Measurements from ENCODE around the gene LMBR1.

LMBR1 gene

DNA sequence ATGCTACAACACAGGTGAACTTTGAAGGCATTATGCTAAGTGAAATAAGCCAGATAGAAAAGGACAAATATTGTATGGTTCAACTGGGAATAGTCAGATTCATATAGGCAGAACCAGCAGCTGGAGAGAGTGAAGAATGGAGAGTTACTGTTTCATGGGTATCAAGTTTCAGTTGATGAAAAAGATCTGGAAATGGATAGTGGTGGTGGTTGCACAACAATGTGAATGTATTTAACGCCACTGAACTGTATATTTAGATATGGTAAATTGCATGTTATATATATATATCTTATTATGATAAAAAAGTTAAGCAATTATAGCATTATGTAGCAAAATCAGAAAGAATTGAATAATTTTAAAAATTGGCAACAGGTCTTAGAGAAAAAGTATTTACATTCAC is 3.9 kb downstream of the LMBR1 start:
- H3K4me1 ChIP-seq (ENCODE audit: control insufficient read depth, low read length): peaks cover 13% of the 10 kb centered on the region
- H4K20me1 ChIP-seq (ENCODE audit: control insufficient read depth, insufficient read depth, low read depth, low read length): peaks cover 20% of the 10 kb centered on the region
- H3K9me2 ChIP-seq (replicated peaks; ENCODE audit: control insufficient read depth, low read length): no peaks in the 10 kb centered on the region
- H3K27ac ChIP-seq (ENCODE audit: low read depth, low read length): no peak overlapping the region
- no peak for TF ChIP-seq EZH2phosphoT487 (IDR thresholded peaks at IDR 0.05; ENCODE audit: borderline replicate concordance, low read length)
- TF ChIP-seq, protein P1, sequence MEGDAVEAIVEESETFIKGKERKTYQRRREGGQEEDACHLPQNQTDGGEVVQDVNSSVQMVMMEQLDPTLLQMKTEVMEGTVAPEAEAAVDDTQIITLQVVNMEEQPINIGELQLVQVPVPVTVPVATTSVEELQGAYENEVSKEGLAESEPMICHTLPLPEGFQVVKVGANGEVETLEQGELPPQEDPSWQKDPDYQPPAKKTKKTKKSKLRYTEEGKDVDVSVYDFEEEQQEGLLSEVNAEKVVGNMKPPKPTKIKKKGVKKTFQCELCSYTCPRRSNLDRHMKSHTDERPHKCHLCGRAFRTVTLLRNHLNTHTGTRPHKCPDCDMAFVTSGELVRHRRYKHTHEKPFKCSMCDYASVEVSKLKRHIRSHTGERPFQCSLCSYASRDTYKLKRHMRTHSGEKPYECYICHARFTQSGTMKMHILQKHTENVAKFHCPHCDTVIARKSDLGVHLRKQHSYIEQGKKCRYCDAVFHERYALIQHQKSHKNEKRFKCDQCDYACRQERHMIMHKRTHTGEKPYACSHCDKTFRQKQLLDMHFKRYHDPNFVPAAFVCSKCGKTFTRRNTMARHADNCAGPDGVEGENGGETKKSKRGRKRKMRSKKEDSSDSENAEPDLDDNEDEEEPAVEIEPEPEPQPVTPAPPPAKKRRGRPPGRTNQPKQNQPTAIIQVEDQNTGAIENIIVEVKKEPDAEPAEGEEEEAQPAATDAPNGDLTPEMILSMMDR (IDR thresholded peaks at IDR 0.05; ENCODE audit: low read depth, low read length, poor library complexity, severe bottlenecking): no peak
- 0 out of 2 replicates have a peak, but pooled peaks cover 2% of the 10 kb centered on the region for H3F3A ChIP-seq (ENCODE audit: control insufficient read depth, insufficient read depth)
- peaks cover 36% of the 10 kb centered on the region for H3K36me3 ChIP-seq (ENCODE audit: control insufficient read depth, low read length)
- H3K4me2 ChIP-seq (ENCODE audit: low read length): no peak overlapping the region
- no peak overlapping the region for H3K4me3 ChIP-seq (ENCODE audit: low read length)
- H3K9me3 ChIP-seq (ENCODE audit: control insufficient read depth, insufficient read depth, low read length): no peaks in the 10 kb centered on the region
- H3K27me3 ChIP-seq (ENCODE audit: control insufficient read depth, low read length): no peaks in the 10 kb centered on the region
- H3K79me2 ChIP-seq (ENCODE audit: control insufficient read depth, low read length): peaks cover 85% of the 10 kb centered on the region

DNA sequence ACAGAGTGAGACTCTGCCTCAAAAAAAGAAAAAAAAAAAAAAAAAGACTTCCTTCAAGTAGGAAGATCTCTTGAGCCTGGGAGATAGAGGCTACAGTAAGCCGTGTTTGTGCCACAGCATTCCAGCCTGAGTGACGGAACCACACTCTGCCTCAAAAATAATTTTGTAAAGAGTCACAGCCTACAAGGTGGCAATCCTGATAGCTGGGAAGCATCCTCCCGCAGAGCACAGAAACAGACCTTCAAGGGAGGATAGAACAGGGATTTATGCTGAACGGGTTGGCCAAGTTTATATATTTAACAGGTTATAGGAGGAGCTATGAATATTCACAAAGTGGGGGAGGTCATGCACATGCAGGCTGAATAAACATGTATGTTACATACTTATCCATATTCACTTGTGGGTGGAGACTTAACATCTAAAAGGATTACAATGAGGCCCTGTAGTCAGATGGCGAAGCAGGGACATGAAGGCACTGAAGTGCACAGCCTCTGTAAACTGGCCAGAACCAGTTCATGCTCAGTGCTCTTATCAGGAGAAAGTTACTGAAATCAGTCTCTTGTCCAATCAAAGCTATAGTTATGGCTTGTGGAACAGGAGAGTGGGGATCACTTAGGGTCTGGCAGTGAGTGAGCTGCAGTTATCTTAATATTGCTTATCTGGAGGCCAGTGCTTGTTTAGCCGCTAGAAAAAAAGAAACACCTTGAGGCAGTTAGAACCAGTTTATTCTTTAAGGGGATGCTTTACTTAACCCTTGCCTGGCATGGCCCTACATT is 6.8 kb downstream of the LMBR1 start:
- Histone ChIP-seq H3K9me3 (ENCODE audit: control insufficient read depth, insufficient read depth, low read length) (no peaks in the 10 kb centered on the region), H3K4me2 (ENCODE audit: low read length) (no peak overlapping the region), H3K79me2 (ENCODE audit: control insufficient read depth, low read length) (peaks cover 99% of the 10 kb centered on the region), H3K27ac (ENCODE audit: low read depth, low read length) (no peak overlapping the region), H3K4me1 (ENCODE audit: control insufficient read depth, low read length) (peaks cover 6% of the 10 kb centered on the region), H3K36me3 (ENCODE audit: control insufficient read depth, low read length) (peaks cover 36% of the 10 kb centered on the region), H3K4me3 (ENCODE audit: low read length) (no peak overlapping the region), H3K9me2 (replicated peaks; ENCODE audit: control insufficient read depth, low read length) (no peaks in the 10 kb centered on the region), H3K27me3 (ENCODE audit: control insufficient read depth, low read length) (no peaks in the 10 kb centered on the region), H3F3A (ENCODE audit: control insufficient read depth, insufficient read depth) (0 out of 2 replicates have a peak, but pooled peaks cover 2% of the 10 kb centered on the region), H4K20me1 (ENCODE audit: control insufficient read depth, insufficient read depth, low read depth, low read length) (peaks cover 15% of the 10 kb centered on the region; the same call in 1 of the 2 replicates)
- TF ChIP-seq, protein P1 (IDR thresholded peaks at IDR 0.05; ENCODE audit: low read depth, low read length, poor library complexity, severe bottlenecking): no peak
- TF ChIP-seq EZH2phosphoT487 (IDR thresholded peaks at IDR 0.05; ENCODE audit: borderline replicate concordance, low read length): no peak

DNA sequence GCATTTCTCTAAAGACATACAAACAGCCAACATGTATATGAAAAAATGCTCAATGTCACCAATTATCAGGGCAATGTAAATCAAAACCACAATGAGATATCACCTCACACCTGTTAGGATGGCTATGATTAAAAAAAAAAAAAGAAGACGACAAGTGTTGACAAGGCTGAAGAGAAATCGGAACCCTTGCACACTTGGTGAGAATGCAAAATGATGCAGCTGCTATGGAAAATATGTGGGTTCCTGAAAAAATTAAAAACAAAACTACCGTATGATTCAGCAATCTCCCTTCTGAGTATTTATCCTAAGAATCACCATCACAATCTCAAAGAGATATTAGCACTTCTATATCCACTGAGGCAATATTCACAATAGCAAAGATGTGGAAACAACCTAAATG is 11.3 kb downstream of the LMBR1 start:
- Histone ChIP-seq H3K27ac (ENCODE audit: low read depth, low read length) (no peak overlapping the region), H3K36me3 (ENCODE audit: control insufficient read depth, low read length) (peaks cover 27% of the 10 kb centered on the region), H3K27me3 (ENCODE audit: control insufficient read depth, low read length) (no peaks in the 10 kb centered on the region), H4K20me1 (ENCODE audit: control insufficient read depth, insufficient read depth, low read depth, low read length) (peaks cover 12% of the 10 kb centered on the region; the same call in 1 of the 2 replicates), H3K4me2 (ENCODE audit: low read length) (no peak overlapping the region), H3K4me1 (ENCODE audit: control insufficient read depth, low read length) (no peaks in the 10 kb centered on the region), H3K4me3 (ENCODE audit: low read length) (no peak overlapping the region), H3F3A (ENCODE audit: control insufficient read depth, insufficient read depth) (no peaks in the 10 kb centered on the region), H3K9me3 (ENCODE audit: control insufficient read depth, insufficient read depth, low read length) (peaks cover 9% of the 10 kb centered on the region; the same call in 1 of the 2 replicates), H3K9me2 (replicated peaks; ENCODE audit: control insufficient read depth, low read length) (no peaks in the 10 kb centered on the region), H3K79me2 (ENCODE audit: control insufficient read depth, low read length) (peaks cover 100% of the 10 kb centered on the region)
- TF ChIP-seq EZH2phosphoT487 (IDR thresholded peaks at IDR 0.05; ENCODE audit: borderline replicate concordance, low read length): no peak
- TF ChIP-seq, protein P1 (IDR thresholded peaks at IDR 0.05; ENCODE audit: low read depth, low read length, poor library complexity, severe bottlenecking): no peak

All from DOHH2 (cell line).